Left colon (tissue), 2 donors: ENCODE data around the gene PLOD1. TPM values are rescaled to one million over a fixed set of nuclear protein-coding genes. Genes with fewer than 3 reads are reported as not detected.
"Not testable (repeated sequence)": the region's sequence is repeated elsewhere in the genome, so short reads cannot be mapped to it uniquely, and the experiment has no call there.

Experiments
- ATAC-seq: fragments of 200-7000 bp; cut with Tn5 transposase; one replicate; pipeline ENCODE4 v1.9.1; 2020; ENCODE audit warnings: mild to moderate bottlenecking, moderate library complexity
- DNase-seq, 2 donors: peaks; one replicate each; pipeline ENCODE4 v3.0.0-alpha.2; 2020
- intact Hi-C, 2 donors: fragments of 100-400 bp; cut with DNase I in 1 of 2; cut with micrococcal nuclease in 1 of 2; formaldehyde crosslinking; loops; one replicate each; pipeline versions ENCODE4 v1.11.2 to v1.14.0; 2022; cut with DNase I, micrococcal nuclease
- total RNA-seq, 2 donors: library from RNA; stranded (reverse); fragmentation: NEBNext Ultra II Directional; extraction: Animal tissue kit (Norgen Biotek cat#: 25700); gene quantifications; one replicate each; pipeline ENCODE4 v1.2.1, GENCODE V29; 2021
- donor health status: DM: no; HTN: no; CAD: no.
- donor health status: DM: yes; HTN: yes; CAD: no.

Gene PLOD1
- total RNA-seq, 2 donors from 2014 or later: 36.4 to 49.8 TPM

DNA sequence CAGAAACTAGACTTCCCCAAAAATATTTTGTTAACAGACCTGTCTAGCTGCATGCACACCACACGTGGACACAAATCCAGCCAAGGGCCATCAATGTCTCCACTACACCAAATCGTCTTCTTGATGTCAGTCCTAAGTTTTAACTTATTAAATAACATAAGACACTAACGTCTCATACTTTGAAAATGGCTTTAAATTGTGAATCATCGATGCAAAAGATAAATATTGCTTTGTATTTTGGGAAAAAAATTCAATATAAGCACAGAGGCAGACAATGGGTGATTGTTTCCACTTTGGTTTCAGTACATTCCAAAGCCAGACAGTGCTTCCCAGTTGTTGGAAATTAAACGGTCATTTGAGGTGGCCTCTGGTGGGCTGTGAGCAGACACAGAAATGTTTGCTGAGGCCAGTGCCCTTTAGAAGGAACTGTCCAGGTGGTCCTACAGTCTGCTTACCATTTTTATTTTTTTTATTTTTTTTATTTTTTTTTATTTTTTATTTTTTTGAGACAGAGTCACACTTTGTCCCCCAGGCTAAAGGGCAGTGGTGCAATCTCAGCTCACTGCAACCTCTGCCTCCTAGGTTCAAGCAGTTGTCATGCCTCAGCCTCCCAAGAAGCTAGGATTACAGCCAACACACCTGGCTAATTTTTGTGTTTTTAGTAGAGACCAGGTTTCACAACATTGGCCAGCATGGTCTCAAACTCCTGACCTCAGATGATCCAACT is 6.5 kb upstream of the PLOD1 start:
- no peak for ATAC-seq
- DNase-seq: no peak
- intact Hi-C loops: no loop called here

DNA sequence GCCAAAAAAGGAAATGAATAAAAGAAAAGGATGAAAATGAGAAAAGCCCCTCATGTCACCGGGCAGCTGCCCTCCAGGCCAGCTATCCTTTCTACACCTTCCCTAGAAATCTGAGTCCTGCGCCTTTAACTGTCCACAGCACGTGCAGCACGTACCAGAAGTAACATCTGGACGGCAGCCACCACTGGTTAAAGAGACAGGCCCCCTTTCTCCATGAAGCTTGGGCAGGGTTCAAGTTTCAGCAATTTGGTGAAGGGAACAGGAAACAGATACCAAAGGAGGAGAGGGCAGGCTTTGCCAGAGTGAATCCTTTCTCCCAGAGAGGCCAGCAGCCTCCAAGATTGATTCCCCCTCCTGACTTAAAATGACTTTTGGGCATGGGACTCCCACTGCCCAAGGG is 4.7 kb upstream of the PLOD1 start:
- peak; percentile 19 for ATAC-seq
- intact Hi-C loops: no loop called here
- peak; percentile 84 for DNase-seq

DNA sequence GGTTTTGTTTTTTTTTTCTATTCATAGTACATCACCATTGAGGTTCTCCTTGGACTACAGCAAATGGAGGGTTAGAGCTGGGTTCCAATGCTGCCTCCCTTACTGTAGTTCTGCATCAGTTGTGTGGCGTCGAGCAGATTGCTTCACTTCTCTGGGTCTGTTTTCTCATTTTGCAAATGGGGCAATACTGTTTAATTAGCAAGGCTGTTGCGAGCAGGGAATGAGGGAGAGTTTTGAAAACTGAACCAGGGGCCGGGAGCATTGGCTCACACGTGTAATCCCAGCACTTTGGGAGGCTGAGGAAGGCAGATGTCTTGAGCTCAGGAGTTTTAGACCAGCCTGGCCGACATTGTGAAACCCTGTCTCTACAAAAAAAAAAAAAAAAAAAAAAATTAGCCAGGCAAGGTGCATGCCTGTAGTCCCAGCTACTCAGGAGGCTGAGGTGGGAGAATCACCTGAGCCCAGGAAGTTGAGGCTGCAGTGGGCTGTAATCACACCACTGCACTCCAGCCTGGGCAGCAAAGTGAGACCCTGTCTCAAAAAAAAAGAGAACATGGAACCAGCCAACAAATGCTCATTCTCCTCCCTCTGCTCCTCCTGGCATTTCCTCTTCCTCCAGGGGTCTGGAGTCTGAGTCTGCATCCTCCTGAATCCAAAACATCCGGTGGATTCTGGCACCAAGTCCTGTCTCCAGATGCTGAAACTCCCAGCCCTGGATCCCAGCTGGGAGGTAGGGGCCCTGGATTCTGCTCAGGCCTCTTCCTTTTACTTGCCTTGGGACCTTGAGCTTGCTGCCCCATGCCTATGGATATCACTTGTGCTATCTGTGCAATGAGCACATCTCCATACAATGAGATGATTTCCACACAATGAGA is 3.7 kb upstream of the PLOD1 start:
- no peak for ATAC-seq
- intact Hi-C loops: no loop called here
- no peak for DNase-seq

DNA sequence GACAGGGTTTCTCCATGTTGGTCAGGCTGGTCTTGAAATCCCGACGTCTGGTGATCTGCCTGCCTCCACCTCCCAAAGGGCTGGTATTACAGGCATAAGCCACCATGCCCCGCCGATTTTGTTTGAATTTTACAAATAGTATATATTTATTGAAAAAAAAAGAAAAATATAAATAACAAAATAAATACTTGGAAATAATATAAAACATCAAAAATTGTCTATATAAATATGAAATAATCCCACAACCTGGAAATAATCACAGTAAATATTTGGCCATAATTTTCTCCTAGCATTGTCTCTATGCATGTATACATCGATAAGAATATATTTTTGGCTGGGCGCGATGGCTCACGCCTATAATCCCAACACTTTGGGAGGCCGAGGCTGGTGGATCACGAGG is 2.7 kb upstream of the PLOD1 start:
- intact Hi-C loops: no loop called here
- ATAC-seq: no peak
- no peak for DNase-seq

DNA sequence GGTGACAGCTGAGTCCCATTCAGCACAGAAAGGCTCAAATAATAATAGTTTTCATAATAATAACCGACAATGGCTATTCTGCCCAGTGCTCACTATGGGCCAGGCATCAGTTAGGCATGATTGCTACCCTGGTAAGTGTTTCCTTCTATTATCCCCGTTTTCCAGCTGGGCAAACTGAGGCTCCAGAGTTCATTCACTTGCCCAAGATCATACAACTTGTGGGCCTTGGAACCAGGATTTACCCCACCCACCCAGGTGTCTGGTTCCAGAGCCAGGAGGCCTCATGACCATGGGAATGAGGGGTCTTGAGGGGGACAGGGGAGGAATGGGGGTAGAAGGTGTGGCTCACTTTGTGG is 518 bp downstream of the PLOD1 start:
- ATAC-seq (peak; percentile 4), DNase-seq (no peak)
- intact Hi-C loops: no loop called here

DNA sequence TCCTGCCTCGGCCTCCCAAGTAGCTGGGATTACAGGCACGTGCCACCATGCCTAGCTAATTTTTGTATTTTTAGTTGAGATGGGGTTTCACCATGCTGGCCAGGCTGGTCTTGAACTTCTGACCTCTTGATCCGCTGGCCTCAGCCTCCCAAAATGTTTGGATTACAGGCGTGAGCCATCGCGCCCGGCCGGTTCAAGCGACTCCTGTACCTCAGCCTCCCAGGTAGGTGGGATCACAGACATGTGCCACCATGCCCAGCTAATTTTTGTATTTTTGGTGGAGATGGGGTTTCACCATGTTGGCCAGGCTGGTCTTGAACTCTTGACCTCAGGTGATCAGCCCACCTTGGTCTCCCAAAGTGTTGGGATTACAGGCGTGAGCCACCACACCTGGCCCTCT is 1.2 kb downstream of the PLOD1 start:
- DNase-seq, intact Hi-C loops, ATAC-seq: not testable (repeated sequence)

DNA sequence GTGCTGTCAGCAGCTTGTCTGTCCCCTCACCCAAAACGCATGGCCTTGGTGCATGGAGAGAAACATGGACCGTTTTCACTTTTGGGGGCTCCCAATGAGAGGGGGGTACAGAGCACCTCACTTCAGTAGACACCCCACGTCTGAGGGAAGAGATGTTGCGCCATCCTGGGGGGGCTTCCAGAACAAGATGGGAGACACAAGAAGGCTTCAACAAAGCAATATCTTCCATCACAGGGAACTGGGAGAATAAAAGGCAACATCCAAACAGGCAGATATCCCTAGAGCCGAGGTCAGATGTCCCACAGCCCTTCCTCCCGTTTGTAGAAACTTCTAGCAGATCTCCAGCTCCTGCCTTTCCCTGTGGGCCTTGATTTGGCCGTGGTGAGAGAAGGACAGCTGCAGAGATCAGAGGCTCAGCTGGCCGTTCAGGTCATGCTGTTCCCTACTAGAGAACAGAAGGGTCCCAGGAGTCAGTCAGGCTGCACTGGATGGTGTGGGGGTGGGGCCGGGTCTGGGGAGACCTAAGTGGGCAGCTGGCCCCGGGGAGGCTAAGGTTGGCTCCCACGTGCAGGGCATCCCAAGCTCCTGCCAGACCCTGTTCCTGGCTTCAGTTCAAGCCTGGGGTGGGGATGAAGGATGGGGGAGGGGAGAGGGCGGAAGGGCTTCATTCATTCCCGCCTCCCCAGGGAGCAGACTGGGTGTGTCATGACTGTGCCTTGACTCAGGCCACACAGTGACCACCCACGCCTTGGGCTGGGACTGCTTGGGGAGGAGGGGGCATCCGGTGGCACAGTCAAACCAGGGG is 4.4 kb downstream of the PLOD1 start:
- no peak for ATAC-seq

DNA sequence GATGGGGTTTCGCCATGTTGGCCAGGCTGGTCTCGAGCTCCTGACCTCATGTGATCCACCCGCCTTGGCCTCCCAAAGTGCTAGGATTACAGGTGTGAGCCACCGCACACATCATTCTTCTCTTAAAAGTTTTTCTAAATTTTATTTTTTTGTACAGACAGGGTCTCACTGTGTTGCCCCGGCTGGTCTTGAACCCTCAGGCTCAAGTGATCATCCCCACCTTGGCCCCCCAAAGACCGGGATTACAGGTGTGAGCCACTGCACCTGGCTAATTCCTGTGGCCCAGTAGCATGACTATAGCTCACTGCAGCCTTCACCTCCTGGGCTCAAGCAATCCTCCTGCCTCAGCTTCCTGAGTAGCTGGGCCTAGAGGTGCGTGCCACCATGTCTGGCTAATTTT is 5.3 kb downstream of the PLOD1 start:
- DNase-seq, intact Hi-C loops, ATAC-seq: not testable (repeated sequence)

More for the DNA sequence above, 4.4 kb downstream of the PLOD1 start:
- intact Hi-C loops: no loop called here
- DNase-seq: no peak

DNA sequence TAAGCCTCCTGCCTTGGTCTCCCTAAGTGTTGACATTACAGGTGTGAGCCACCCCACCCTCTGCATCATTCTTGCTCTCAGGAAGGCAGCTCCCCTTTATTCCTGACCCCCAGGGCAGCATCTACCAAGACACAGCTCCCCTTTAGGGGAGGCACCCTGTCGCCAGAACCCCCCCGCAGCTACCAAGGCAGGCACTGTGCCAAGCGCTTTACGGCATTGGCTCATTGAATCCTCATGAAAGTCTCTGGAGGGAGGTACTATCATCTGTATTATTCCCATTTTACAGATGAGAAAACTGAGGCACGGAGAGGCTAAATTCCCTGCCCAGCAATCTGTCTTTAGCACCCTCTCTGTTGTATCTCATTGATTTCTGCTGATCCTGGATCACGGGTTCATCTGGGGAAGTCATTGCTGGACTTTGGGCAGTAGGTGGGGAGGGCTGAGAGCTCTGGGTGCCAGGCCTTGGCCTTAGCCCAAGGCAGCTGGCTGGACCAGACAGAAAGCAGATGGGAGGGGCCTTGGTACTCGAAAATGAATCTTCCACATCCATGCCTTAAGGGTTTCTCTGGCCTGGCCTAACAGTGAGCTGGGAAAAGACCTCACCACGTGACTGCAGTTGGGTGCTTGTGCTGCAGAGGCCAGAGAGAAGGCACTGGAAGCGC is 5.9 kb downstream of the PLOD1 start:
- ATAC-seq (peak; percentile 96), DNase-seq (peak; percentile 44 to 76)
- intact Hi-C loops: no loop called here

DNA sequence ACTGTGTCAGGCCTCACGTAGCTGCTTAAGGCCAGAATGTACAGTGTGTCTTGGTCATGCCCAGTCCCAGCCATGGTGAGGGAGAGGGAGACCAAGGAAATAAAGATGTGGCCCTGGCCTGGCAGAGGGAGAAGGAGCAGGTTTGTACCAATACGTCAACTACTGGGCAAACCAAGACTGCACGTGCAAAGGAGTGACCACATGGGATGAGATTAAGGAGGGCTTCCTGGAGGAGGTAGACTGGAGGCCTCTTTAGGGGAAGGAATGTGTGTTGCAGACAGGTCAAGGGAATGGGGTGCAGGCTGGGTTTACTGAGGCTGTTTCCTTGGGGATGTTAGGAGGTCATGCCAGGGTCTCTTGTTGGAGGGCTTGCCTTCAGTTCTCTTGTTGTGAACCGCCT is 7.8 kb downstream of the PLOD1 start:
- intact Hi-C loops: no loop called here
- DNase-seq (no peak), ATAC-seq (no peak)

DNA sequence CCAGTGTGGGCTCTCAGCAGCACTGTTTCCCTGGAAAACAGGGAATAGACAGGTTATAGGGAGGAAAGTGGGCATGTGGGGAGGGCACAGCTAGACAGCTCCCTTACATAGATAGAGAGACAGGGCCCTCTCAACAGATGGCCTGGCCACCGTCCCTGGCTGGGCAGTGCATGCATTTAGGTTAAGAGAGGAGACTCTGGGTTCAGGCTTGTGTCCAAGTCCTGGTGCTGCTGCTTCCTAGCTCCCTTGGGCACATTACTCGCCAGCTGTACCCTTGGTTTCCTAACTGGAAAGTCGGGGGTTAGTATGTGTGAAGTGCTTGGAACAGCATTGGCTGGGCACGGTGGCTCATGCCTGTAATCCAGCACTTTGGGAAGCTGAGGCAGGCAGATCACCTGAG is 9.1 kb downstream of the PLOD1 start:
- ATAC-seq (no peak), DNase-seq (no peak)
- intact Hi-C loops: no loop called here

DNA sequence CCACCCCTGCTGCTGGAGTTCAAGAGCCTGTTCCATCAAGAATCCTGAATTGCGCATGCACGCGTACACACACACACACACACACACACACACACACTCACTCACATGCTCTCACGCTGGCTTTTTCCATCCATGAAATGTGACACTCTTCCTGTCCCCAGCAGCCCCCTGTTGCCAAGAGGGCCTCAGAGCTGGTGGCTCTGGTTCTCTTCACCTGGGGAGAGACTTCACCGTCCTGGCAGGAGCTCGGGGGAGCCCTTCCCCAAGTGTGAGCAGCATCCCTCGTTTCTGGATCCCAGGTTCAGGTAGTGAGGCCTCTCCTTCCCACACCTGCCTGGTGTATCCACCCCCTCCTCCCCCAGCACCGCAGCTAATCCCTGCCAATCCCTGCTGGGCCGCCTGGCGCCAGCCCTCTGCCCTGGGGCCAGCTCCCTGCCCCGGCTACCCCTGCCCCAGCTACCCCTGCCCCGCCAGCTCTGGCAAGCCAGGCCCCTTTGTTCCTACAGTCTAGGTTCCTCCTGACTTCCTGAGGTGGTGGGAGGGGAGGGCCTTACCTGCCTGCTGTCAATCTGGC is 9.9 kb downstream of the PLOD1 start:
- DNase-seq (no peak), ATAC-seq (no peak)
- intact Hi-C loops: no loop called here

DNA sequence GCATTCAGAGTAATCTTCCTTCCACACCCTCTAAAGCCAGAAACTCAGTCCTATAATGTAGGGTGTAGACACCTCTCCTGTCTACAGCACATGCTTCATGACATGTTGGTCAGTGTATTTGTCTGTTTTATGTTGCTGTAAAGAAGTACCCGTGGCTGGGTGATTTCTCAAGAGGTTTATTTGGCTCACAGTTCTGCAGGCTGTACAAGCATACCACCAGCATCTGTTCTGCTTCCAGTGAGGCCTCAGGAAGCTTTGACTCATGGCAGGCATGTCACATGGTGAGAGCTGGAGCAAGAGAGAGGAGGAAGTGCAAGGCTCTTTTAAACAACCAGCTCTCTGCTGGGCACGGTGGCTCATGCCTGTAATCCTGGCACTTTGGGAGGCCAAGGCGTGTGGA is 12.1 kb downstream of the PLOD1 start:
- DNase-seq (no peak), ATAC-seq (no peak)
- intact Hi-C loops: no loop called here

DNA sequence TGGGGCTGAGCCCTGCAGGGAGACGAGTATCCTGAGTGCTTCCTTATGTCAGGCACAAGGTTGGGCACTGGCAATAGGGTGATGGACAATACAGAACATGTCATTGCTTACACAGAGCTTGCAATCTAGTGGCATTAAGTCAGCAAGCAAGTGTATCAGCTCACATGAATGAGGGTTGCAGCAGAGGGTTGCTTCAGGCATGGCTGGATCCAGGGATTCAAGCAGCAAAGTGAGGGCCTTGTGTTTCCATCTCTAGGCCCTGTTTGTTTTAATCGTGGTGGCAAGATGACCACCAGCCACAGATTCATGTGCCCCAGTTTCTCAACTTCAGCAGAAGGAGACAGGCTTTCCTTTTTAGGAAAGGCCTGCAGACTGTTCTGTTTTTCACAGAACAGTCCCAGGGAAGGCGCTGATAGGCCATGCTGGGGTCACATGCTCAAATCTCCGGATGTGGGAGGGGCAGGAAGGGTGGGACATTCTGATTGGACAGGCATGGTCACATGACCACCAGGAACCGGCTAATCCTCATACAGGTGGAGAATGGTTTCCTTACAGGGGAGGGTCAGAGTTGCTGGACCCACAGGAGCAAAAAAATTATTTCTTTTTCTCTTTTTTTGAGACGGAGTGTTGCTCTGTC is 14.4 kb downstream of the PLOD1 start:
- intact Hi-C loops: no loop called here
- ATAC-seq (no peak), DNase-seq (no peak)

DNA sequence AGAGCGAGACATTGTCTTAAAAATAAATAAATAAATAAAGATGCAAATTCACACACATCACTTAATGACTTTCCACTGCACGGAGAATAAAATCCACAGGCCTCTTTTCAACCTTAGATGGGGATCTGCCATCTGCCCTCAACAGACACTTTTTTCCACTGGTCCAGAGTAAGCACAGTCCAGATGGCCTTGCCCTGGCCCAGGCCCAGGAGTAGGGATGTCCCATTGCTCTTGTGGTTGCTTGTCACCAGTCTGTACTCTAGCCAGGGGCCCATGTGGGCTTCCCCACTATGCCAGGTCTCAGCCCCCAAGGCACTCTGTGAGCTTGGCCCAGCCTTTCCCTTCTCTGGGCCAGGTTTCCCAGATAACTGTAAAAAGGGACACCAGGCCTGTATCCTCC is 17.4 kb downstream of the PLOD1 start:
- intact Hi-C loops: no loop called here
- no peak for ATAC-seq
- no peak for DNase-seq

DNA sequence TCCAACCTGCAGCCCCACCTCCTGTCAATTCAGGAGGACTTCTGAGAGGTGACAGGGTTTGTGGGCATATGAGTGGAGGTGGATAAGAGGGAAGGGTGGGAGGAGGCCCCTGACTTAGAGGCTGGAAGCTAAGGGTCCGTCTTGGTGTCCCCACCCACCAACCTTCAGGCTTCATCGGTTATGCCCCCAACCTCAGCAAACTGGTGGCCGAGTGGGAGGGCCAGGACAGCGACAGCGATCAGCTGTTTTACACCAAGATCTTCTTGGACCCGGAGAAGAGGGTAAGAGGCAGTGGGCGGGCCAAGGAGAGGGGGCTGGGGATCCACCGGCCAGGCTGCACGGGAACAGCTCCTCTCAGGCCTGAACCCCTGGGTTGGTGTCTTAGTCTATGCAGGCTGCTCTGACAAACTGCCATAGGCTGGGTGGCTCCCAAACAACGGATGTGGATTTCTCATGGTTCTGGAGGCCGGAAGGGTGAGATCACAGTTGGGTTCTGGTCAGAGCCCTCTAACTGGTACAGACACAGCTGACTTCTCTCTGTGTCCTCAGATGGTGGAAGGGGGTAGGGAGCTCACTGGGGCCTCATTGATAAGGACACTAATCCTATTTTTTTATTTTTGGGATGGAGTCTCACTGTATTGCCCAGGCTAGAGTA is 18.1 kb downstream of the PLOD1 start:
- no peak for ATAC-seq
- DNase-seq: no peak
- intact Hi-C loops: no loop called here

DNA sequence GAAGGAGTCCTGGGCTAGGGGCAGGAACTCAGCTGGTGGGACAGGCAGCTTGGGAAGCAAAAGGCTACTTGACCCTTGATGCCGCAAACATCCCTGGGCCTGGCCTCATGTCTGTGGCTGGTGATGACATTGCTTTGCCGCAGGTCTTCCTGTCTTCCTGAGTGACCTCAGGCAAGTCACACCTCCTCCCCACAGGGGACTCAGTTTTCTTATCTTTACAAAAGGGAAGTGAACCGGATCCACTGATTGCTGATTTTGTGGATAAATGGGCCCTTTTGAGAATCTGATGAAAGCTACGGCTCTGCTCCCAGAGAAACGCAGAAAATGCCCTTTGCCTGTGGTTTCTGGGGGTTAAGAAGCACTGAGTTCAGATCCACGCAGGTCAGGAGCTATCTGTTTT is 20.7 kb downstream of the PLOD1 start:
- intact Hi-C loops: no loop called here
- no peak for ATAC-seq
- no peak for DNase-seq

DNA sequence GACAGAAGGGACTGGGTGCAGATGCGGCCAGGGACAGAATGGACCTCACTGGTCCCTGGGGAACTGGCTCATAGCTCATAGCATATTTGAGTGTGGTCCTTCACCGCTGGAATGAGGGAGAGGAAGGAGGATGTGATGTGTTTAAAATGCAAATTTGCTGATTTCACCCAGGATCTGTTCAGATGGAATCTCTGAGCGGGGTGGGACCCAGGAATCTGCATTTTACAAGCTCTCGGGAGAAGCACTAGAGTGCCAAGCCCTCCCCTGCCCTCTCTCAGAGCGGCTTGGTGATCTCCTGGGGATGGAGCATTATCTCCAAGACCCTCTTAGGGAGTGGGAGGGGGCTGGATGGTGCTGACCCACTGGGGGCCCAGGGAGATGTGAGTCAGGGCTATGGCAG is 22.9 kb downstream of the PLOD1 start:
- no peak for ATAC-seq
- intact Hi-C loops: no loop called here
- DNase-seq: no peak
